Vagina (tissue), 2 donors: ENCODE data around the gene SNTB2.

ENCODE experiments used
- CTCF ChIP-seq, 3 experiments: fragments of 450-650 bp in 2 of 3; fragments of 200-600 bp in 1 of 3; sonication (generic) in 1 of 3; IDR thresholded peaks; one replicate each; pipeline ENCODE4 v1.5.1; 2017 to 2019; ENCODE audit warnings: antibody characterized with exemption in 3 of 3, mild to moderate bottlenecking in 2 of 3, moderate library complexity in 2 of 3
- POLR2A ChIP-seq, 2 donors: fragments of 450-650 bp; IDR thresholded peaks; one replicate each; pipeline ENCODE4 v1.6.1; 2017; ENCODE audit warnings: antibody characterized with exemption in 2 of 2, mild to moderate bottlenecking in 2 of 2, moderate library complexity in 2 of 2

GRCh38 chr16:69240331-69240730 is 53.4 kb downstream of the SNTB2 start:
- TF ChIP-seq CTCF (IDR thresholded peaks at IDR 0.05) (no peak), POLR2A (IDR thresholded peaks at IDR 0.05) (no peak)
